Gastrocnemius medialis (tissue), 4 donors: ENCODE data around the gene SORL1.

Experiments used
- POLR2A ChIP-seq, 2 donors: fragments of 450-650 bp; IDR thresholded peaks; one replicate each; pipeline ENCODE4 v1.6.1; 2017; ENCODE audit warnings: antibody characterized with exemption in 2 of 2, mild to moderate bottlenecking in 2 of 2, moderate library complexity in 2 of 2
- TF ChIP-seq, protein P1 (sequence below), 5 experiments: fragments of 450-650 bp in 3 of 5; fragments of 200-600 bp in 2 of 5; sonication (generic) in 2 of 5; IDR thresholded peaks in 4 of 5; conservative IDR thresholded peaks in 1 of 5; 1 replicate in 4 of 5; 2 replicates in 1 of 5; pipeline ENCODE4 v1.5.1; 2016 to 2019; ENCODE audit warnings: antibody characterized with exemption in 5 of 5, mild to moderate bottlenecking in 3 of 5, moderate library complexity in 3 of 5

- TF ChIP-seq, protein P1, sequence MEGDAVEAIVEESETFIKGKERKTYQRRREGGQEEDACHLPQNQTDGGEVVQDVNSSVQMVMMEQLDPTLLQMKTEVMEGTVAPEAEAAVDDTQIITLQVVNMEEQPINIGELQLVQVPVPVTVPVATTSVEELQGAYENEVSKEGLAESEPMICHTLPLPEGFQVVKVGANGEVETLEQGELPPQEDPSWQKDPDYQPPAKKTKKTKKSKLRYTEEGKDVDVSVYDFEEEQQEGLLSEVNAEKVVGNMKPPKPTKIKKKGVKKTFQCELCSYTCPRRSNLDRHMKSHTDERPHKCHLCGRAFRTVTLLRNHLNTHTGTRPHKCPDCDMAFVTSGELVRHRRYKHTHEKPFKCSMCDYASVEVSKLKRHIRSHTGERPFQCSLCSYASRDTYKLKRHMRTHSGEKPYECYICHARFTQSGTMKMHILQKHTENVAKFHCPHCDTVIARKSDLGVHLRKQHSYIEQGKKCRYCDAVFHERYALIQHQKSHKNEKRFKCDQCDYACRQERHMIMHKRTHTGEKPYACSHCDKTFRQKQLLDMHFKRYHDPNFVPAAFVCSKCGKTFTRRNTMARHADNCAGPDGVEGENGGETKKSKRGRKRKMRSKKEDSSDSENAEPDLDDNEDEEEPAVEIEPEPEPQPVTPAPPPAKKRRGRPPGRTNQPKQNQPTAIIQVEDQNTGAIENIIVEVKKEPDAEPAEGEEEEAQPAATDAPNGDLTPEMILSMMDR (IDR thresholded peaks at IDR 0.05 in 4 of 5, conservative IDR thresholded peaks at IDR 0.05 in 1 of 5), result no peak
- TF ChIP-seq POLR2A (IDR thresholded peaks at IDR 0.05), result no peak
These were observed 1.7 kb upstream of the SORL1 start for GRCh38 chr11:121450401-121450800.
